Ascending aorta (tissue), 2 donors: ENCODE data around the gene SMCHD1. TPM values are rescaled to one million over a fixed set of nuclear protein-coding genes. Genes with fewer than 3 reads are reported as not detected.
"Not testable (repeated sequence)": the region's sequence is repeated elsewhere in the genome, so short reads cannot be mapped to it uniquely, and the experiment has no call there.

Source experiments
- DNase-seq, 2 donors: peaks; one replicate each; pipeline ENCODE4 v3.0.0-alpha.2; 2019; ENCODE audit warnings: low spot score in 2 of 2
- H3K27ac ChIP-seq, 2 donors: fragments of 200-600 bp; sonication (generic); one replicate each; pipeline ENCODE4 v1.5.1; 2016 to 2017; ENCODE audit warnings: mild to moderate bottlenecking in 1 of 2
- H3K27me3 ChIP-seq: fragments of 200-600 bp; sonication (generic); one replicate; pipeline ENCODE4 v1.5.1; 2017
- H3K36me3 ChIP-seq, 2 donors: fragments of 200-600 bp; sonication (generic); one replicate each; pipeline ENCODE4 v1.5.1; 2016
- H3K4me1 ChIP-seq, 2 donors: fragments of 200-600 bp; sonication (generic); one replicate each; pipeline ENCODE4 v1.5.1; 2016 to 2017; ENCODE audit warnings: mild to moderate bottlenecking in 1 of 2
- H3K4me3 ChIP-seq, 2 donors: fragments of 200-600 bp; sonication (generic); one replicate each; pipeline ENCODE4 v1.5.1; 2016 to 2017; ENCODE audit warnings: mild to moderate bottlenecking in 1 of 2
- H3K9me3 ChIP-seq, 2 donors: fragments of 200-600 bp; sonication (generic); one replicate each; pipeline ENCODE4 v1.5.1; 2016
- CTCF ChIP-seq, 3 experiments: fragments of 200-600 bp in 2 of 3; fragments of 450-650 bp in 1 of 3; sonication (generic) in 2 of 3; IDR thresholded peaks; one replicate each; pipeline ENCODE4 v1.5.1; 2016 to 2019; ENCODE audit warnings: antibody characterized with exemption in 3 of 3, mild to moderate bottlenecking in 1 of 3, moderate library complexity in 1 of 3
- intact Hi-C: fragments of 100-400 bp; cut with DNase I; formaldehyde crosslinking; loops from one replicate; pipeline ENCODE4 v1.15.1; 2023
- total RNA-seq: library from RNA; depleted of rRNA; stranded (reverse); fragments of >200 nt; gene quantifications from one replicate; pipeline ENCODE4 v1.1.0, GENCODE V29; 2016

SMCHD1 gene
- total RNA-seq, 1 donor from 2014 or later = 29.2 TPM

GRCh38 chr18:2792395-2792794 is 136.9 kb downstream of the SMCHD1 start:
- intact Hi-C loops = no loop called here
- DNase-seq = no peak
- Histone ChIP-seq H3K9me3 (no peaks in the 10 kb centered on the region), H3K36me3 (peaks cover 30 to 49% of the 10 kb centered on the region in 2 donors), H3K4me1 (no peaks in the 10 kb centered on the region), H3K4me3 (no peak overlapping the region), H3K27me3 (no peaks in the 10 kb centered on the region), H3K27ac (no peak overlapping the region)
- TF ChIP-seq CTCF (IDR thresholded peaks at IDR 0.05) = no peak

GRCh38 chr18:2794159-2794558 is 138.6 kb downstream of the SMCHD1 start:
- Histone ChIP-seq H3K4me1 (no peaks in the 10 kb centered on the region), H3K27ac (no peak overlapping the region), H3K36me3 (peaks cover 21 to 50% of the 10 kb centered on the region in 2 donors), H3K27me3 (no peaks in the 10 kb centered on the region), H3K9me3 (no peaks in the 10 kb centered on the region), H3K4me3 (no peak overlapping the region)
- no peak for DNase-seq
- intact Hi-C loops = no loop called here
- TF ChIP-seq CTCF (IDR thresholded peaks at IDR 0.05) = no peak

- Histone ChIP-seq H3K27me3 (no peaks in the 10 kb centered on the region), H3K36me3 (peaks cover 11 to 48% of the 10 kb centered on the region in 2 donors), H3K9me3 (no peaks in the 10 kb centered on the region), H3K4me3 (no peak overlapping the region), H3K27ac (no peak overlapping the region), H3K4me1 (no peaks in the 10 kb centered on the region)
- intact Hi-C loops = no loop called here
- TF ChIP-seq CTCF (IDR thresholded peaks at IDR 0.05) = no peak
- DNase-seq = no peak
These were observed 142.4 kb downstream of the SMCHD1 start for GRCh38 chr18:2797951-2798350.

- TF ChIP-seq CTCF (IDR thresholded peaks at IDR 0.05) = no peak
- intact Hi-C loops = no loop called here
- Histone ChIP-seq H3K27ac (no peak overlapping the region), H3K9me3 (no peaks in the 10 kb centered on the region), H3K4me3 (no peak overlapping the region), H3K27me3 (no peaks in the 10 kb centered on the region), H3K36me3 (peaks cover 11 to 46% of the 10 kb centered on the region in 2 donors), H3K4me1 (no peaks in the 10 kb centered on the region)
- DNase-seq = no peak
These were observed 143.8 kb downstream of the SMCHD1 start for GRCh38 chr18:2799369-2799768.

GRCh38 chr18:2805970-2806943 is 150.7 kb downstream of the SMCHD1 start:
- Histone ChIP-seq H3K9me3 (no peaks in the 10 kb centered on the region), H3K4me3 (no peak overlapping the region), H3K36me3 (peaks cover 0 to 6% of the 10 kb centered on the region in 2 donors), H3K27me3 (no peaks in the 10 kb centered on the region), H3K4me1 (peaks cover 3 to 11% of the 10 kb centered on the region in 2 donors), H3K27ac (no peak overlapping the region)
- intact Hi-C loops = loop anchor here (5.0 kb wide), 1 partner anchor 101 kb away; no protein-coding TSS in a partner anchor
- TF ChIP-seq CTCF (IDR thresholded peaks at IDR 0.05) = no peak
- DNase-seq = no peak

- intact Hi-C loops = loop anchor here (5.0 kb wide), 1 partner anchor 99 kb away; no protein-coding TSS in a partner anchor
- H3K36me3 ChIP-seq, H3K9me3 ChIP-seq, H3K27me3 ChIP-seq, H3K4me3 ChIP-seq, H3K27ac ChIP-seq, DNase-seq: not testable (repeated sequence)
- peaks cover 3 to 11% of the 10 kb centered on the region in 2 donors for H3K4me1 ChIP-seq
These were observed 153.1 kb downstream of the SMCHD1 start for GRCh38 chr18:2808640-2809039.

GRCh38 chr18:2809666-2810183 is 154.2 kb downstream of the SMCHD1 start:
- H3K9me3 ChIP-seq, H3K27me3 ChIP-seq, H3K4me3 ChIP-seq, H3K36me3 ChIP-seq, DNase-seq, H3K27ac ChIP-seq: not testable (repeated sequence)
- peaks cover 3 to 11% of the 10 kb centered on the region in 2 donors for H3K4me1 ChIP-seq
- intact Hi-C loops = loop anchor here (5.0 kb wide), 1 partner anchor 98 kb away; no protein-coding TSS in a partner anchor
